GM13977 (cell line): ENCODE results near the gene OMG.

Source experiments
- DNase-seq: peaks from one replicate; pipeline ENCODE4 v3.0.0; 2012; ENCODE audit warnings: low spot score
- CTCF ChIP-seq: IDR thresholded peaks from 2 replicates; pipeline ENCODE4 v1.5.1; 2012; ENCODE audit warnings: mild to moderate bottlenecking, control low read depth; ENCODE audit not compliant: insufficient read depth; ENCODE audit errors: extremely low read depth, missing control alignments
- in situ Hi-C: fragments of 300-500 bp; cut with MboI; formaldehyde crosslinking; loops from one replicate; pipeline ENCODE4 v1.12.0; 2022; ENCODE audit warnings: low sequenced_read_pairs, low pct_unique_long_range_greater_than_20kb, mixed read lengths, inconsistent platforms; ENCODE audit not compliant: unreplicated experiment

The OMG gene

GRCh38 chr17:31254654-31255053 is 42.4 kb downstream of the OMG start:
- no peak for TF ChIP-seq CTCF
- in situ Hi-C loops = no loop called here

GRCh38 chr17:31252741-31253140 is 44.3 kb downstream of the OMG start:
- DNase-seq = no peak
- no peak for TF ChIP-seq CTCF
- in situ Hi-C loops = no loop called here

More at GRCh38 chr17:31254654-31255053, 42.4 kb downstream of the OMG start:
- DNase-seq = no peak

- in situ Hi-C loops = no loop called here
- DNase-seq = no peak
- no peak for TF ChIP-seq CTCF
Observed at GRCh38 chr17:31251970-31252328, 45.1 kb downstream of the OMG start.

- in situ Hi-C loops = no loop called here
- DNase-seq = peak; percentile 23
- TF ChIP-seq CTCF = no peak
Observed at GRCh38 chr17:31251105-31251969, 45.7 kb downstream of the OMG start.

- peak; percentile 40 for DNase-seq
- in situ Hi-C loops = no loop called here
- no peak for TF ChIP-seq CTCF
Observed at GRCh38 chr17:31250229-31250628, 46.8 kb downstream of the OMG start.

GRCh38 chr17:31249835-31250141 is 47.3 kb downstream of the OMG start:
- in situ Hi-C loops = no loop called here
- TF ChIP-seq CTCF = no peak
- no peak for DNase-seq
